Calu3 (cell line): ENCODE results near the gene KRTAP1-3. TPM values are rescaled to one million over a fixed set of nuclear protein-coding genes. Genes with fewer than 3 reads are reported as not detected.
"Not testable (repeated sequence)": the region's sequence is repeated elsewhere in the genome, so short reads cannot be mapped to it uniquely, and the experiment has no call there.

ENCODE experiments used
- Bru-seq: library from RNA; stranded (reverse); fragments of 400-500 nt; gene quantifications from one replicate; lab custom pipeline; 2021; lab: Mats Ljungman, UMichigan
- BruChase-seq, 2 experiments: library from RNA; stranded (reverse); fragments of 400-500 nt; gene quantifications; one replicate each; lab custom pipeline; 2021; lab: Mats Ljungman, UMichigan
- BruUV-seq: library from RNA; stranded (reverse); fragments of 400-500 nt; replicated peaks from 2 replicates; lab custom pipeline; 2021; lab: Mats Ljungman, UMichigan
- CTCF ChIA-PET: fragments of 300-600 bp; sonication (Branson Sonifier 250); formaldehyde crosslinking; loops from one replicate; lab custom pipeline; 2022; ENCODE audit warnings: antibody characterized with exemption; lab: Charles Lee
- DNase-seq: peaks from one replicate; pipeline ENCODE4 v3.0.0; 2022
- H3K27ac Mint-ChIP-seq: one replicate; pipeline ENCODE4 v1.8.0; 2022; ENCODE audit warnings: mixed read lengths; ENCODE audit not compliant: unreplicated experiment
- H3K27me3 Mint-ChIP-seq: one replicate; pipeline ENCODE4 v1.8.0; 2022; ENCODE audit warnings: mixed read lengths; ENCODE audit not compliant: unreplicated experiment
- H3K36me3 Mint-ChIP-seq: one replicate; pipeline ENCODE4 v1.8.0; 2022; ENCODE audit warnings: mild to moderate bottlenecking, moderate library complexity, mixed read lengths; ENCODE audit not compliant: insufficient read depth, unreplicated experiment
- H3K4me1 Mint-ChIP-seq: one replicate; pipeline ENCODE4 v1.8.0; 2022; ENCODE audit warnings: mild to moderate bottlenecking, low read depth, mixed read lengths; ENCODE audit not compliant: unreplicated experiment
- H3K4me3 Mint-ChIP-seq: one replicate; pipeline ENCODE4 v1.8.0; 2022; ENCODE audit warnings: mild to moderate bottlenecking, low read depth, moderate library complexity, mixed read lengths; ENCODE audit not compliant: unreplicated experiment
- H3K9me3 Mint-ChIP-seq: one replicate; pipeline ENCODE4 v1.8.0; 2022; ENCODE audit warnings: low read depth, mixed read lengths; ENCODE audit not compliant: unreplicated experiment
- intact Hi-C: fragments of 100-400 bp; cut with micrococcal nuclease; formaldehyde crosslinking; loops from one replicate; pipeline ENCODE4 v1.10.0; 2022; ENCODE audit not compliant: unreplicated experiment
- long read RNA-seq: library from polyadenylated mRNA; stranded (forward); transcript quantifications from one replicate; pipeline ENCODE4 v2.0.0, GENCODE V29; 2022
- total RNA-seq: library from RNA; stranded (reverse); gene quantifications from 2 replicates; pipeline ENCODE4 v1.2.3, GENCODE V29; 2022
- TF ChIP-seq, protein P1 (sequence below): fragments of 200-600 bp; IDR thresholded peaks from one replicate; pipeline ENCODE4 v1.8.0; 2022; ENCODE audit warnings: antibody characterized with exemption; ENCODE audit not compliant: unreplicated experiment

KRTAP1-3 gene, protein sequence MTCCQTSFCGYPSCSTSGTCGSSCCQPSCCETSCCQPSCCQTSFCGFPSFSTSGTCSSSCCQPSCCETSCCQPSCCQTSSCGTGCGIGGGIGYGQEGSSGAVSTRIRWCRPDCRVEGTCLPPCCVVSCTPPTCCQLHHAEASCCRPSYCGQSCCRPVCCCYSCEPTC
- total RNA-seq (not detected in 2 replicates), Bru-seq, nascent RNA (not detected), BruChase-seq, experiment 1, labeled RNA remaining after a 6-hour chase (not detected), BruChase-seq, experiment 2, labeled RNA remaining after a 2-hour chase (not detected)
- long read RNA-seq: 0 reads

- H3K27me3 Mint-ChIP-seq, H3K4me3 Mint-ChIP-seq, H3K36me3 Mint-ChIP-seq, BruUV-seq, H3K9me3 Mint-ChIP-seq, intact Hi-C loops, DNase-seq: not testable (repeated sequence)
- CTCF ChIA-PET: interaction anchor here (0.7 kb wide), 1 partner anchor 10 kb away, joined by 3 read pairs; no protein-coding TSS in a partner anchor
- Mint-ChIP-seq H3K4me1 (peaks cover 32% of the 10 kb centered on the region), H3K27ac (peak within 1 kb of the TSS; percentile 45)
Measured at GRCh38 chr17:41034346-41034935, at the start of gene KRTAP1-3. Gene KRTAP1-3 (minus strand): TSS chr17:41034874. CDS start chr17:41034821, 53 bp downstream.

- H3K27me3 Mint-ChIP-seq, DNase-seq, H3K4me3 Mint-ChIP-seq, H3K36me3 Mint-ChIP-seq, intact Hi-C loops, H3K9me3 Mint-ChIP-seq, H3K27ac Mint-ChIP-seq, BruUV-seq, CTCF ChIA-PET: not testable (repeated sequence)
- peaks cover 38% of the 10 kb centered on the region for H3K4me1 Mint-ChIP-seq
Measured at GRCh38 chr17:41084100-41084856, 49.6 kb upstream of the KRTAP1-3 start, which contains the start of gene KRTAP4-7. Gene KRTAP4-7 (plus strand): TSS chr17:41084150. CDS start chr17:41084207, 57 bp downstream.

- intact Hi-C loops, H3K27me3 Mint-ChIP-seq, H3K36me3 Mint-ChIP-seq, H3K4me3 Mint-ChIP-seq, H3K27ac Mint-ChIP-seq, H3K9me3 Mint-ChIP-seq, DNase-seq, BruUV-seq: not testable (repeated sequence)
- CTCF ChIA-PET: interaction anchor here (1.0 kb wide), 1 partner anchor 13 kb away, joined by 3 read pairs; no protein-coding TSS in a partner anchor
- peaks cover 32% of the 10 kb centered on the region for H3K4me1 Mint-ChIP-seq
Measured at GRCh38 chr17:41083427-41083826, 48.8 kb upstream of the KRTAP1-3 start.

DNA sequence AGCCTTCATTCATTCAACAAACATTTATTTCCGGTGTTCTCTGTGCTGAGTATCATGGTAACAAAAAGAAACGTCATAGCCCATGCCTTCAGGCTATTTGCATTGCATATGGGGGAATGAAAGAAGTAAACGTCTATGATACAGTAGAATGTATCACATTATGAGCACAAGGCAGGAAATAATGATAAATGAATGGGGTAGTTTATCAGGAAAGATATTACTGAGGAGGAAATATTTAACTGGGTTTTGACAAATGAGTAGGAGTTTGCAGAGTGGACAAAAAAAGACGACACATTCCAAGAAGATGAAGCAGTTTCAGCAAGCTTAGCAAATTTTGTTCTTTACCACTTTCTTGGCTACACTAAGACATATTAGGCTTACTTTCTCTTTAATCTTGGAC is 48.0 kb upstream of the KRTAP1-3 start:
- H3K9me3 Mint-ChIP-seq: peaks cover 4% of the 10 kb centered on the region
- no peak overlapping the region for H3K4me3 Mint-ChIP-seq
- H3K27ac Mint-ChIP-seq: peak overlapping the region; percentile 0
- peaks cover 5% of the 10 kb centered on the region for H3K36me3 Mint-ChIP-seq
- DNase-seq: no peak
- H3K4me1 Mint-ChIP-seq: peaks cover 24% of the 10 kb centered on the region
- intact Hi-C loops: no loop called here
- CTCF ChIA-PET: interaction anchor here (0.8 to 1.0 kb wide), 2 partner anchors 8 to 12 kb away, joined by 3 read pairs; no protein-coding TSS in a partner anchor
- no TSS peak for BruUV-seq
- no peaks in the 10 kb centered on the region for H3K27me3 Mint-ChIP-seq
- TF ChIP-seq, protein P1, sequence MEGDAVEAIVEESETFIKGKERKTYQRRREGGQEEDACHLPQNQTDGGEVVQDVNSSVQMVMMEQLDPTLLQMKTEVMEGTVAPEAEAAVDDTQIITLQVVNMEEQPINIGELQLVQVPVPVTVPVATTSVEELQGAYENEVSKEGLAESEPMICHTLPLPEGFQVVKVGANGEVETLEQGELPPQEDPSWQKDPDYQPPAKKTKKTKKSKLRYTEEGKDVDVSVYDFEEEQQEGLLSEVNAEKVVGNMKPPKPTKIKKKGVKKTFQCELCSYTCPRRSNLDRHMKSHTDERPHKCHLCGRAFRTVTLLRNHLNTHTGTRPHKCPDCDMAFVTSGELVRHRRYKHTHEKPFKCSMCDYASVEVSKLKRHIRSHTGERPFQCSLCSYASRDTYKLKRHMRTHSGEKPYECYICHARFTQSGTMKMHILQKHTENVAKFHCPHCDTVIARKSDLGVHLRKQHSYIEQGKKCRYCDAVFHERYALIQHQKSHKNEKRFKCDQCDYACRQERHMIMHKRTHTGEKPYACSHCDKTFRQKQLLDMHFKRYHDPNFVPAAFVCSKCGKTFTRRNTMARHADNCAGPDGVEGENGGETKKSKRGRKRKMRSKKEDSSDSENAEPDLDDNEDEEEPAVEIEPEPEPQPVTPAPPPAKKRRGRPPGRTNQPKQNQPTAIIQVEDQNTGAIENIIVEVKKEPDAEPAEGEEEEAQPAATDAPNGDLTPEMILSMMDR: no peak

DNA sequence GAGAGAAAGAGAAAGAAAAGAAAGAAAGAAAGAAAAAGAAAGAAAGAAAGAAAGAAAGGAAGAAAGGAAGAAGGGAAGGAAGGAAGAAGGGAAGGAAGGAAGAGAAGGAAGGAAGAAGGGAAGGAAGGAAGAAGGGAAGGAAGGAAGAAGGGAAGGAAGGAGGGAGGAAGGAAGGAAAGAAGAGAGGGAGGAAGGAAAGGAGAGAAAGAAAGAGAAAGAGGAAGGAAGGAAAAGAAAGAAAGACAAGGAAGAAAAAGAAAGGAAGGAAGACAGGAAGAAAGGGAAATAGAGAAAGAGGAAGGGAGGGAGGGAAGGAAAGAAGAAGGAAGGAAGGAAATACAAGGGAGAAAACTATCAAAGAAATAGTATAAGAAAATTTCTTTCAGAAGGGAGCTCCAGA is 42.1 kb upstream of the KRTAP1-3 start:
- CTCF ChIA-PET: no interaction called here
- H3K4me3 Mint-ChIP-seq: no peak overlapping the region
- intact Hi-C loops: no loop called here
- no peaks in the 10 kb centered on the region for H3K36me3 Mint-ChIP-seq
- DNase-seq: no peak
- BruUV-seq: no TSS peak
- H3K27ac Mint-ChIP-seq: no peak overlapping the region
- H3K27me3 Mint-ChIP-seq: no peaks in the 10 kb centered on the region
- TF ChIP-seq, protein P1: no peak
- peaks cover 9% of the 10 kb centered on the region for H3K9me3 Mint-ChIP-seq
- H3K4me1 Mint-ChIP-seq: peaks cover 7% of the 10 kb centered on the region
